K562 (cell line): ENCODE results near the gene GFOD2.

Experiments used
- ZNF274 ChIP-seq: IDR thresholded peaks from 2 replicates; pipeline ENCODE4 v1.6.1; 2011; ENCODE audit warnings: low read depth, mild to moderate bottlenecking, low read length, moderate library complexity, borderline replicate concordance
- TF ChIP-seq, protein P1 (sequence below), 3 experiments: fragments of 200-800 bp in 1 of 3; fragments of 250-450 bp in 1 of 3; fragments of 450-650 bp in 1 of 3; sonication (Bioruptor Pico) in 1 of 3; sonication (Bioruptor generic) in 1 of 3; formaldehyde crosslinking in 1 of 3; IDR thresholded peaks; 2 replicates each; pipeline versions ENCODE4 v1.6.1 to v1.8.0; 2016 to 2022; ENCODE audit warnings: mild to moderate bottlenecking in 2 of 3, missing genetic modification characterization in 2 of 3, missing compliant biosample characterization in 1 of 3, moderate library complexity in 1 of 3

DNA sequence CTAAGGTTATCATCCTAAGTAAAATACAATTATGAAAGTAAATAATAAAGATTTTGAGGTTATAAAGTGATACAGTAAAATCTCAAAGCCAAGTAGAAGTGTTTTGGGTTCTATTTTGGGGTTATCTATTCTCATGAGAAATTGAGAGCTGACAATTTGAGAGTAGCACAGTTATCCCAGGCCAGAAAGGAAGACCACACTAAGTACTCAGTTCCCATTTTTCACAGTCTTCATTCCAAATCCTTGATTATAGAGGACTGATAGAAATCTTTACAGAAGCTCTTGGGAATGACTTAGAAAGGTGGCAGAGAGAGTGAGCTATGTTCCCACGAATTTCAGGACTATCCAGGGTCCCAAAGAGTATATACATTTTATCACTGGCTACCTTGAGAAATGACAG lies 4.6 kb downstream of the GFOD2 start:
- TF ChIP-seq, protein P1, sequence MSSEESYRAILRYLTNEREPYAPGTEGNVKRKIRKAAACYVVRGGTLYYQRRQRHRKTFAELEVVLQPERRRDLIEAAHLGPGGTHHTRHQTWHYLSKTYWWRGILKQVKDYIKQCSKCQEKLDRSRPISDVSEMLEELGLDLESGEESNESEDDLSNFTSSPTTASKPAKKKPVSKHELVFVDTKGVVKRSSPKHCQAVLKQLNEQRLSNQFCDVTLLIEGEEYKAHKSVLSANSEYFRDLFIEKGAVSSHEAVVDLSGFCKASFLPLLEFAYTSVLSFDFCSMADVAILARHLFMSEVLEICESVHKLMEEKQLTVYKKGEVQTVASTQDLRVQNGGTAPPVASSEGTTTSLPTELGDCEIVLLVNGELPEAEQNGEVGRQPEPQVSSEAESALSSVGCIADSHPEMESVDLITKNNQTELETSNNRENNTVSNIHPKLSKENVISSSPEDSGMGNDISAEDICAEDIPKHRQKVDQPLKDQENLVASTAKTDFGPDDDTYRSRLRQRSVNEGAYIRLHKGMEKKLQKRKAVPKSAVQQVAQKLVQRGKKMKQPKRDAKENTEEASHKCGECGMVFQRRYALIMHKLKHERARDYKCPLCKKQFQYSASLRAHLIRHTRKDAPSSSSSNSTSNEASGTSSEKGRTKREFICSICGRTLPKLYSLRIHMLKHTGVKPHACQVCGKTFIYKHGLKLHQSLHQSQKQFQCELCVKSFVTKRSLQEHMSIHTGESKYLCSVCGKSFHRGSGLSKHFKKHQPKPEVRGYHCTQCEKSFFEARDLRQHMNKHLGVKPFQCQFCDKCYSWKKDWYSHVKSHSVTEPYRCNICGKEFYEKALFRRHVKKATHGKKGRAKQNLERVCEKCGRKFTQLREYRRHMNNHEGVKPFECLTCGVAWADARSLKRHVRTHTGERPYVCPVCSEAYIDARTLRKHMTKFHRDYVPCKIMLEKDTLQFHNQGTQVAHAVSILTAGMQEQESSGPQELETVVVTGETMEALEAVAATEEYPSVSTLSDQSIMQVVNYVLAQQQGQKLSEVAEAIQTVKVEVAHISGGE (CRISPR knock-in tag; IDR thresholded peaks at IDR 0.05), result no peak
- TF ChIP-seq ZNF274, result no peak
